ENCODE data around the gene PEF1.

The PEF1 gene

DNA sequence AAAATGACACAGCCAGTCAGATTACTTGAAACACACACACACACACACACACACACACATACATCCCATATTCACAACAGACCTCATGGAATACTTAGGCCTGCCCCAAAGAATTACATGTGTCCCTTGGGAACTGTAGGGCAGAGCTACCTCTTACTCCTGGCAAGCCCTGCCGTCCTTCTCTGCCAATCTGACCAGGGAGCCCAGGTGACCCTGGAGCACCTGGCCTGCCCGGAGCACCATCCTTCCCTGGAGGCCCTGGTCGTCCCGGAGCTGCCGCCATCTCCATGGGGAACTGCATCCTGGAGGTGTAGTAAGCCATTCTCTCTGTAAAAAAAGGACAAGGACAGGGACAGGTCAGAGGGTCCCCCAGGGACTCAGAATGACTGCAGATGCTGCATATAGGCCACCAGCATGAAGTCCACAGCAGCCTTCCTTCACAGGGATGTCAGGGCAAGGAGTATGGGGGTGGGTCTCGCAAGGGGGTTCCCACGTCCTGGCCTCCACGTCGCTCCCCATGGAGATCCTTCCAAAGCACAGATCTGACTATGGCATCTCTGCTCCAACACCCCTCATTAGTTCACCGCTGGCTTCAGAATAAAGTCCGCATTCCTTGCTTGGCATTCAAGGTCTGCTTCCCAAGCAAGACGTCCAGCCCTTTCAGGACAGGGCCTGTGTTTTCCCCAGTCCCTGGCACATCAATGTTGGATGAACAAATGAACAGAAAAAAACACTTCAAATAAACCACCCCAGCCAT is 9.2 kb upstream of the PEF1 start:
- no peak for DNase-seq (ENCODE audit: low spot score)

DNA sequence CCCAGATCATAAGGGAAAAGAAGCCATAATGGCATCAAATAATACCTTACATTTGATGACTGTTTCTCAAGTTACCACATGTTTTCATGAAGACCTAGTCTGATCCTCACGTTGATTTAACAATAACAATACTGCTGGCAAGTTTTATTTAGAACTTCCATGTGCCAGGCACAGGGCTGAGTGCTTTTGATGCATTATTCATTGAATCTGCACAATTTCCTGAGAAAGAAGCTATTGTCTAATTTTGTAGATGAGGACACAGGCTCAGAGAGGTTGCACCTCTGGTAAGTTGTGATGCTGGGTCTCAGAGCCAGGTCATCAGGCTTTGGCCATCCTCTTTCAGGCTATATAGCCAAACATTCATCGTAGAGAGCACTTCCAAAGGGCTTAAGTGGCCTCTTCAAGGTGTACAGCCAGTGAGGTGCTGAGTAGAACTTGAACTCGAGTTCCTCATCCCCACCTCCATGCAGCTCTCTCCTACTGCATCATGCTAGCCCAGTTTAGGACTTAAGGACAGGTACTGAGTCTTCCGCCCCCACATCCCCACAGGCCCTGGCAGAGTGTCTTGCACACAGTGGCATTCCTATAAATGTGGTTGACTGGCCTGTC is 8.3 kb upstream of the PEF1 start:
- DNase-seq (ENCODE audit: low spot score): no peak

DNA sequence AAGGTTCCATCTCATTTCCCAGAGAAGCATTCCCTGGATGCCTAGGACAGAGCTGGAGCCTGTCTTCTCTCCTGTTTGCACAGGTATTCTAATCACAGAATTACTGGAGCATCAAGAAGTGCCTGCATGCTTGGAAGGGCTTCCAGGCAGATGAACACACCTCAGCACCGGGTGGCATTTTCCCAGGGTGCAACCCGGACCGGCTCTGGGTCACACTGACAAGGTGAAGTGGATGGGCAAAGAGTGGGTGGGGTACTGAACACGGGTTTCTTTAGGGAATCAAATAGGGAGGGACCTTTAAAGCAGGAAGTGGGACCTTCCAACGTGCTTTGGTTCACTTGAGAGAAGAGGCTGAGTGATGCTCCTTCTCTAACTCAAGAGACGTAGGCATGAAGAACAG is 7.1 kb upstream of the PEF1 start:
- DNase-seq (ENCODE audit: low spot score): no peak

DNA sequence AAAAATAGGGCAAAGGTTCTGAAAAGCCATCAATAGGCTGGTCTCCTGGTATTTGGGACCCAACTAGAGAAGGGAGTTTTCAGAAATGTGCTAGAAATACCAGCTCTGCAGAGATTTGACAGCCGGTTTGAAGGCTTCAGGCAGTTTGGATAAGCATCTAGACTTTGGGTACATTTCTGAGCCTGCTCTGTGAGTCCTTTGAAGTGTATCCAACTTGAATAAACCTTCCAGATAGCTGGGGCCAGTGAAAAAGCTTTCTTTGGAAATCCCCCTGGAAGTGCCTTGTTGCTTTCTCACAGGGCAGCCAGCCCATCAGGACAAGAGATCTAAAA is 6.4 kb upstream of the PEF1 start:
- DNase-seq (ENCODE audit: low spot score): no peak

DNA sequence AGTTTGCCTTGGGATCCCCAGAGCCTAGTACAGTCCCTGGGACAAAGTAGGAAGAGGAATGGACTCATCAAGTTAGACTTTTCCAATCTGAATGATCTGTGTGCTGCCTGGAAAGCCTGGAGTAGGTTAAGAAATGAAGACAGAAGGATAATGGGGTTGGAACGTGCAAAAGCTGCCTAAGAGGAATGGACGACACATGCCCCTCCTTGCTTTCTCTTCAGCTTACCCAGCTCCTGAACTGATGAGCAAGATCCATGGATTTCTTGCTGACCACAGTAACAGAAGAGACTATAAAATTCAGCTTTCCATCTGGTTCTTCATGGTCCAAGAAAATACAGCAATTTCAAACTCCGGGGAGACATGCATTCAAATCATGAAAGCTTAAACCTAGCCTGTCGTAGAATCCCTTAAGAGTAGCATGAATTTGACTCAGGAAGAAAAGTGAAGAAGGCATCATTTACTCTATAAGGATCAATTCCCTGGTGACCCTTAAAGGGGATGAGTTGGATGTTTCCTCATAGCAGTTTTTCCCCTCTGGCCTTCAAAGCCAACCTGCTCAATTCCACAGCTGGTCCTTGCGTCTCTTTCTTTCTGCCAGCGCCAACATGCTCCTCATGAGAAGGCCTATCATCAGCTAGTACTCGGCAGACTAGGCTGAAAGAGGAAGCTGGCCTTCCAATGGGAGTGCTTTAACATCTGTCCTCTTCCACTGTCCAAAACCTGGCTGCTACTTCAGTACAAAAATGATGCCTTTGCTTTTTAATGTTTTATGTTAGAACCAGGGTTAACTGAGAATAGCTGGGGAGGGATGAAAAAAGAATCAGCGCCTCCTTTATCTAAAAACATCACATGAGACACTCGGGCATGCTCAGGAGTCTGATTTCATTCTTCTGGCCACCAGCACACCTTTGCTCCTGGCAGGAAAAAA is 5.7 kb upstream of the PEF1 start:
- no peak for DNase-seq (ENCODE audit: low spot score)

DNA sequence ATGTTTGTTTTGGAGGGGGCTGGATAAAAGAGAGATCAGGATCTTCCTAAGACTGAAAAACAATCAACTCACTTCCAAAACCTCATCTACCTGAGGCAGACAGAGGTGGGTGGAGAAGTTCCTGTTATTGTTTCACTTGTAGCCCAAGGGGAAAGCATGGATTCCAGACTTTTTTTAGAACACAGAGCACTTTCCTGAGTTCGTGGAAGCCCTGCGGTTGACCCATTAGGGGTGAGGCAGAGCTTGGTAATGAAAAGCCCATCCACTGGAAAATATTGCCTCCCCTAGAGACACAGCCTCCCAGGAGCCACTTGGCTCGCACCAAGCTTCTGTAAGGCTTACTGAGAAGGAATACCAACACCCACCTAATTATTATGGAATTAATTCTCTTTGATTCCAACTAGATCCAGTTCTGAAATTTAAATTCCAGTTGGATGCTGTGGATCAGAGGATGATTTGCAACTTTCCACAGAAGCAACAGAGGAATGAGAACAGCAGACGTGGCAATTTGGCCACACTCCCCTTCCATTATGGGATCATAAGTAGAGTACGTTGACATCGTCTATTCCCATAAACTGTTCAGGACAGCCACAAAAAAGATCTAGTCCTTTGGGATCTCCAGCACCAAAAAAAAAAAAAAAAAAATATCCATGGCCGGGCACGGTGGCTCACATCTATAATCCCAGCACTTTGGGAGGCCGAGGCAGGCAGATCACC is 4.1 kb upstream of the PEF1 start:
- DNase-seq (ENCODE audit: low spot score): no peak

DNA sequence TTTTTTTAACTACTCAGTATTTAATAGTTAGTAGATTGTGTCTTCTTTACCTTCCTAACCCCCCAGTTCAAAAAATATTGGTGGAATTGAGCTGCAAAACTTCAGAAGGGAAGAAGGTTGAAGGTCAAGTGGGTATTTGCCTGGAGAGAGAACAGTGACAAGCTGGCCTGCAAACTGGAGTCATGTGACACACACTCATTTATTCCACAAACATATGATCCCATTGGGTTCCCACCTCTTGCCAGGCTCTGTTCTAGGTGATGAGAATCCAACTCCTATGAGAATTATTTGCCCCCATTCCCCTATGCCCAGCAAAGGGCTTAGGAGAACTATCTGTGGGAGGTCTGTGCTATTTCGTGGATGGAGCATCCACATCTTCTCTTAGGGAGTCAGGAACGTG is 3.5 kb upstream of the PEF1 start:
- no peak for DNase-seq (ENCODE audit: low spot score)

DNA sequence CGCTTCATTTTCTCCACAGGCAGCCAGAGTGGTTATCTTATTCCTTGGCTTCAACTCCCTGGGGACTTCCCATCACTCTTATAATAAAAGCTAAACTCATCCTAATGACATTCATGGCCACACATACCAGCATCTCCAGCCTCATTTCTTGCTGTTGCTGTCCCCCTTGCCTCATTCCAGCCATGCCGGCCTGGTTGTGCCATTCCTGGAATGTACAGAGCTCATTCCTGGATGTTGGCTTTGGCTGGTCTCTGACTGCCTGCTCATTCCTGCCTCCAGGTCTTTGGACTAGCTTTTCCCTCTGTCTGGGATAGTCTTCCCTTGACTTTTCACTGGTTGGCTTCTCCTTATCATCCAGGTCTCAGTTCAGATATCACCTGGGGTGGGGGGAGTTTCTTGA is 2.4 kb upstream of the PEF1 start:
- DNase-seq (ENCODE audit: low spot score): no peak

DNA sequence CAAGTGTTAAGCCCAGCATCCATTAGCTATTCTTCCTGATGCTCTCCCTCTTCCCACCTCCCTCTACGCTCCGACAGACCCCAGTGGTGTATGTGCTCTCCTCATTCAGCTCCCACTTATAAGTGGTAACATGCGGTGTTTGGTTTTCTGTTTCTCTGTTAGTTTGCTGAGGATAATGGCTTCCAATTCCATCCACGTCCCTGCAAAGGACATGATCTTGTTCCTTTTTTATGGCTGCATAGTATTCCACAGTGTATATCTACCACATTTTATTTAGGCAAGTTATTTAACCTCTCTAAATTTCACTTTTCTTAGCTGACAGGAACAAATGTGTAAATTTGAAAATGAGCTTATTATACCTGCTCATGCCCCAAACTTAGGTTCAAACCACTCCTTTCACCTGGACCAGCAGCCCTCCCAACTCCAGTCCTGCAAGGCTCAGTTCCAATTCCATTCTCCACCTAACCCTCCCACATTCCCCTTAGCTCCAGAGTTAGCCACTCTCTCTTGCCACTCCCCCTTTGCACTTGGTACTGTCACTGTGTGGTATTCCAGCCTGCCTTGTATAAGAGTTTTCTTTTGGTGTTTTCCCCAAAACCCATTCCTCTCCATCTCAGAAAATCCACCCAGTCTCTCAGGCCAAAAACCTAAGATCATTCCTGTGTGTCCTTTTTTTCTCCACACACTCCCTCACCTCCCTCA is 1.7 kb upstream of the PEF1 start:
- DNase-seq (ENCODE audit: low spot score): no peak

DNA sequence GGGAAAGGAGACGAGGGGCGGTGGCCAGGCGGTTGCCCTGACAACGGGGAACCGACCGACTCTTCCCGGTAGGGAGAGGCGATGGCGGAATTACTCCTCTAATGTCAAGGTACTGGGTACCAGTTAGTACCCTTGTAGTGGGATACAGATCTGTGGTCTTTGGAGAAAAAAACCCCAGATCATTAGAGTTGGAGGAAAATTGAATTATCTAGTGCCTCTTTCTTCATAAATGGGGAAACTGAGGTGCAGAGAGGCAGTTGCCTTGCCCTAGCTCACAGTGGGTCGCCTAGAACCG is 545 bp upstream of the PEF1 start:
- no peak for DNase-seq (ENCODE audit: low spot score)

DNA sequence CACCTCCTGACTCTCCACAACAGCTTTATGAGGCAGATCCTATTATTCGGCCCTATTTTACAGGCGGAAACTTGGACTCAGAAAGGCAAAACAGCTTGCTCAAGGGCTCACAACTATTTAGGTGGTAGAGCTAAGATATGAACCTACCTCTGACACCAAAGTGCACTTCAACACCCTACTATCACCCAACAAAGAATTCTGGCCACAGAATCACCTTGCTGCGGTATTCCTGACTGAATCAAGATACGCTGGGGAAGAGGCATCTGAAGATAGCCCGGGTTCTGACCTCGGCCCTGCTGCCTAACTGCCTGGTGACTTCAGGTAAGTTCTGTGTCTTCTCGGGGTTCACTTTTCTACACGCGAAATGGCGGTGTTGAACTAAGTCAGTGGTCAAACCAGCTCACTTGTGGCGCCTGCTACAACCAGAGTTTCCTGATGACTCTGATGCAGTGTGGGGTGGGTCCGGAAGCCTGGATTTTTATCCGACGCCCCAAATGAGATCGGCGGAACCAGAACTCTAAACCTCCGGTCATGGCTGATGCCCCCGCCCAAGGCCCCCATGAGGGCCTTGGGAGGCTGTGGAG is 608 bp downstream of the PEF1 start:
- peak; percentile 67 for DNase-seq (ENCODE audit: low spot score)

DNA sequence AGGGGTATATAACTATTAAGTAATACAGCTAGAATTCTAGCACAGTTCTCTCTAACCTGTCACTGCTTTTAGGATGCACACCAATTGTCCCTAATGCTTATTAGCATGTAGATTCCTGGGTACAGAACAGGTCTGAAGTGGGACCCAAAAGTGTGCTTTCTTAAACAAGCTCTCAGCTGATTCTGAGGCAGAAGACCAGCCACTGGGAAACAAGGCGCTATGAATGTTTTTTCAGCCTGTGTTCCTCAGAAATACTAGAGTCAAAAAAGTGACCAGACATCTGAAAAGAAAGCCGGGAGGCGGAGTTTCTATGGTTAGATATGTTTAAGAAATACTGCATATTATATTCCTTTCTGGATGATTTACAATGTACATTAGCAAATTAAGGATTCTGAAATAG is 1.8 kb downstream of the PEF1 start:
- no peak for DNase-seq (ENCODE audit: low spot score)

DNA sequence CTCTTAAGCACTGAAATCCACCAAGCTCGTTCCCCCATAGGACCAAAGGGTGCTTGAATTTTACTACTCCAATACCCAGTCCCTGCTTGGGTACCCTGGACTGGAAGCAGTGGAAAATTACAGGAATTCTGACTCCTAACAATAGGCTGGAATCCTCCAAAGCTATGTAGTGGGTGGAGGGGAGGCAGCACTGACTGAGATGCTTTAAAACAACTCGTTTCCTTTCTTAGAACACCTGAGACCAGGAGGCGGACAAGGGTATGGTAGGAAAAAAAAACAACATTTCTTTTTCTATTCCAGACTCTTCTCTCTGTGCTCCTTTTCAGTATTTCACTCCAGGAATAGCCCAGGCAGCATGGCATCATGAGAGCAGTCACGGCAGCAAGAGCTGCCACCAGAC is 2.3 kb downstream of the PEF1 start:
- DNase-seq (ENCODE audit: low spot score): no peak

DNA sequence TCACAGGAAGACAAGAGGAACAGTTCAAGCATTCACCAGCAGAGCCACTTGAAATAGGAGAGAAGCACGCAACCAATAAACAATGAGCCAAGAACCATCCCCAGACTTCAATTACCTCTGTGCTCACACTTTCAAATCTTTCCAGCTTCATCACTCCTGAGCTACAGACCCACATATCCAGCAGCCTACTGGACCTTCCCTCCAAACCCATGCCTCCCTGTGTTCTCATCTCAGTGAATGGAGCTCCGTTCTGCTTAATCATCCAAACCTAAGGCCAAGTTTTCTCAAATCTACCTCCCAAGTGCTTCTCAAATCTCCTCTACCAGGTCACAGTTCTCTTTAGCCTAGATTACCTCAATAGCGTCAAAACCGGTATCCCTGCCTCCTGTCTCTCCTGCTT is 3.7 kb downstream of the PEF1 start:
- DNase-seq (ENCODE audit: low spot score): no peak

DNA sequence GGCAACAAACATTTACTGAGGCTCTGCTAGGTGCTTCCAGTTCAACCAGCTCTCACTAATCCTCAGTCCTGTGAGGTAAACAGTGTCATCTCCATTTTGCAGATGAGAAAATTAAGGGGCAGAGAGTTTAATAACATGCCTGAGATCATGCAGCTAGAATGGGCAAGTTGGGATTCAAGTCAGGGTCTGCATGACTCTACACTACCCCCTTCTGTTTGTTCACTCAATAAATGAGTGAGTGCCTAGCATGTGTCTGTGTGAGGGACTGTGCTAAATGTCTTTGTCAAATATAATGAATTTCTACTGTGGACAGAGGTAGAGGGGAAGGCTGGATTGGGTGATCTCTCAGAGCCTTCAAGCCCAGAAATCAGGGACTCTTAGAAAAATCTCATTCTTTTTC is 4.5 kb downstream of the PEF1 start:
- DNase-seq (ENCODE audit: low spot score): no peak

DNA sequence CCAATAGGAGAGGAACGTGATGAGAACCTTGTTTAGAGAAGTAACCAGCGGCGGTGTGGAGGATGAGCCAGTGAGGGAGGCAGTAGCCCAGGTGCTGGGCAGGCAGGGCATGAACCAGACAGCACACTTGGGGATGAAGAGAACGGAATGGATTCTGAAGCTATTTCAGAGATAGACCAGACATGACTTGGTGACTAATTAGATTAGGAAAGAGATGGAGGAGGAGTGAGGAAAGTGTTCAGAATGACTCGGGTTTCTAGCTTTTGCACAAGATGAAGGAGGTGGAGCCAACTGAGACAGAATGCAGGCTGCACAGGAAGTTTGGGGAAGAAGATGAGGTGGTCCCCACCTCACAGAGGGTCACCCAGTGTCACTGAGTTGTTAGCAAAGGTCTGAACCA is 5.1 kb downstream of the PEF1 start:
- no peak for DNase-seq (ENCODE audit: low spot score)

DNA sequence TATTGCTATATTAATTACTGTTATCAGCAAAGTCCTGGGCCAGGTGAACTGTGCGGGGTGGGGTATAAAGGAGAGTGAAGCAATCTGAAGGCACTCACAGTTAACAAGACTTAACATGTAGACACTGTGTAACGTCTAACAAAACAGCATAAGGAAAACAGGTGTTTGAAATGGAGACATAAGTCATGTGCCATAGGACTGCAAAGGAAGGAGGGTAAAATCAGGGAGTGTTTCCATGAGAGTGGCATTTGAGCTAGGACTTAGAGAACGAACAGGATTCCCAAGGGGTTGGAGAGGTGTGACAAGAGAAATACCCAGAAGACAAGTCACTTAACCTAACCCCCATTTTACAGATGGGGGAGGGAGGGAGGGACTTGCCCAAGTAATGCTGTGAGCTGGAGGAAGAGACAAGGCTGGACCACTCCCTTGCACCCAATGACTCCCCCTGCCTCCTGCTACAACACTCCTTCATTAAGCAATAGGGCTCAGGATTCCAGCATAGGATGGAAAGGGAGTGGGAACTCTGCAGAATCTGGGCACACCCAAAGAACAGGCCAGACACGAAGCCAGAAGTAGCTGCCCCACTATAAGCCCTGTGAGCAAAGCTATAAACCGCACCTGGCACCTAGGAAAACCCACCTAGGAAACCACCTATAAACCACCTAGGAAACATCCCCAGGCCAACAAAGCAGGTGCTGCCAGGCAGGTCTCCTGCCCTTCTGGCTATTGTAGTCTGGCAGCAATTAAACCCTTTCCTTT is 6.6 kb downstream of the PEF1 start:
- DNase-seq (ENCODE audit: low spot score): no peak

DNA sequence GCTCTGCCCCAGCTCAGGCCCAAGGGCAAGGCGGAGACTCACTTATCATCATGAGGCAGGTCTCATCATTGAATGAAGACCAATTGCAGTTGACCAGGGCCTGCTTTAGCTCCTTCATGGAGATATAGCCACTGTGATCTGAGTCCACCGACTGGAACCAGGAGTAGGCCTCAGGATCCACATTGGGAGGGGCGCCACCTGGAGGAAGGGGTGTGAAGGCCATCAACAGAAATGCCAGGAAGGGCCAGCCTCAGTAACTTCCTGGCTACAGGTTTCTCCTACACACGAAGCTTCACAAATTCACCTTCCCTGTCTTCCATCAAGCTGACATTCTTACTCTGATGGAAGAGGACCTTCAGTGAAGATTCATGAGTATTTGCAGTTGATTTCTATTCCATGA is 11.6 kb downstream of the PEF1 start:
- DNase-seq (ENCODE audit: low spot score): peak; percentile 13

DNA sequence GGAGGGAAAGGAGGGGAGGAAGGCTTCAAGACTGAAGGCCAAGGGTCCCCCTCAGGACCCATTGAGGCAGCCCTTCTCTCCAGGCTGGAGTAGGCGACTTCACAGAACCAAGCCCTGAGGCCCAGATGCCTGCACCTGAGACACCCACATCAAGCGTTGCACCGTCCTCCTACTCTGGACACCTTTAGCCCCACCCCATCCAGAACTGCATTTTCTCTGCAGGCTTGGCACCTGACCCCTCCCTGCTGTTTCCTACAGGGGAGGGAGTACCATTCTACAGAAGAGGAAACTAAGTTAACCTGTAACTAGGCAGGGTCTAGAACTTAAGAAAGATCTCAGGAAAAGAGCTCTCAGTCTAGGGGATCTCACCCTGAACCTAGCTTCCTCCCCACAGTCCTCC is 12.0 kb downstream of the PEF1 start:
- DNase-seq (ENCODE audit: low spot score): no peak

DNA sequence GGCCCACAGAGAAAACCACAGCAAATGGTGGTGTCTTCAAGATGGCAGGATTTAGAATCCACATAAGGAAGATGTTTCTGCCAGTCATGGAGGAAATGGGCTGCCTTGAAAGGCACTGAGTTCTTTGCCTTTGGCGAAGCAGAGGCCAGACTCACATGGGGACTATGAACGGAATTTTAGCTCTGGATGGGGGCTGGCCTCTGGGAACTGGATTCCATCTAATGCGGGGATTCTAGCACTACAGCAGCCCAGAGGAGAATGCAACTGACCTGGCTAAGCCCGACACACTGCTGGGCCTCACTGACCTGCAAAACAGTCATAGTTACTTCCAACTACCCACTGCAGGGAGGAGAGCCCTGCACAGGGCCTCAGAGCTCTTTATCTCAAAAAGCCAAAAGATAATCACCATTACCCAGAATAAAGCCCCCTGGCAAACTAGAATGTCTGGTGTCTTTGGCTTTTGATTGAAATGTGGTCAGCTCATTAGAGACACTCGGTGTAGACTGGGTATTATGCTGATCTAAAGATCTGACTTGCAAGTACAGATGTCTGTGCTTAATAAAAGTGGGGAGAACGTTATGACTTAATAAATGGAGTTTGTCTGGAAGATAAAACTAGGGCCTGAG is 15.6 kb downstream of the PEF1 start:
- no peak for DNase-seq (ENCODE audit: low spot score)
